Measurements from ENCODE around the gene ZMYM4.

The ZMYM4 gene

DNA sequence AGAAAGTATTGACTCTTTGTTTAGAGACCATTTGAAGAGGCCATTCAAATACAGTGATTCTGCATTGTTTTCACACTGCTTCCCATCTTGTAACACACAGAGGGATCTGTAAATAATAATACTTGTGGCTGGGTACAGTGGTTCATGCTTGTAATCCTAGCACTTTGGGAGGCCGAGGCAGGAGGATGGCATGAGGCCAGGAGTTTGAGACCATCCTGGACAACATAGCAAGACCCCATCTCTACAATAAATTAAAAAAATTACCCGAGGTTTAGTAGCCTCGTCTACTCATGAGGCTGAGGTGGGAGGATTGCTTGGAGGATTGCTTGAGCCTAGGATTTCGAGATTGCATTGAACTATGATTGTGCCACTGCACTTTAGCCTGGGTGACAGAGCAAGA, 5.7 kb downstream of the ZMYM4 start:
- DNase-seq (ENCODE audit: low read depth, low spot score): no peak

DNA sequence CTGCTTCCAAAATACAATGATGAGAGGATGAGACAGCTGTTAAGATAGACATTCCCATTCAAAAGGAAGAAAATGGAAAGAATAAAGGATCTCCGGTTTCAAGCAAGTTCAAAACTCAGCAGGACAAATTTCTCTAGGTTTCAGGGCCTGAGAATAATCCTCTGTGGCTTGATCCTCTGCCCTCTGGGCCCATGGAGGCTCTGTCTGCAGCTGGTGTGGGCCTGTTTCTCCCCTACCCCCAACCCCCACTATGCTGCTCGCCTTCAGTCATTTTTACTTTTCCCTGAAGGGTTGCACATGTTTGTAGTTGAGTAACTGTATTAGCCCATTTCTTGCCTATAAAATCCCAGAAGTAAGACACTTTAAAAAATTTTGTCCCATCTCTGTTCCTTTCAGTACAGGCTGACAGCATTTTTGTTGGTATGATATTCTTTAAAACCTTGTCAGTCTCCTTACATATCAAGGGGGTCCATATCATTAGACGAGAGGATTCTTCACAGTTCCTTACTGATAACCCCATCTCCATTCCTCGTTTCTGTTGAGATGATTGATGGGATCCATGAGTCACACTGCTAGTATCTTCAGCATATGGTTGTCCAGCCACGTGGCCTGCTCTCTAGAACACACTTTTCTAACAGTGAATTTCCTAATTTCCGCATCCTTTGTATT, 10.5 kb downstream of the ZMYM4 start:
- DNase-seq (ENCODE audit: low read depth, low spot score): no peak

DNA sequence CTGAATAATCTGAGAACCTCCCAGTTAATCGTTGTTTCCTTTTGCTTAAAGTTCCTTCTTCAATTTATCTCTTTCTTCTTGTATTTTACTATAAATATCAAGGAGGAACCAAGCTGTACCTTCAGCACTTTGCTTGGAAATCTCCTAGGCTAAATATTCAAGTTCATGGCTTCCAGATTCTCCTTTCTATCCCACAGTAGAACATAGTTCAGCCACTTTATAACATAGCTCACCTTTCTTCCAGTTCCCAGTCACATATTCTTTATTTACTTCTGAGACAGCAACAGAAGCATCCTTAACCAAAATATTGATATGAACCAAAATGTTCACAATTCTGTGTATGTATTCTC, 11.0 kb downstream of the ZMYM4 start:
- DNase-seq (ENCODE audit: low read depth, low spot score): no peak

DNA sequence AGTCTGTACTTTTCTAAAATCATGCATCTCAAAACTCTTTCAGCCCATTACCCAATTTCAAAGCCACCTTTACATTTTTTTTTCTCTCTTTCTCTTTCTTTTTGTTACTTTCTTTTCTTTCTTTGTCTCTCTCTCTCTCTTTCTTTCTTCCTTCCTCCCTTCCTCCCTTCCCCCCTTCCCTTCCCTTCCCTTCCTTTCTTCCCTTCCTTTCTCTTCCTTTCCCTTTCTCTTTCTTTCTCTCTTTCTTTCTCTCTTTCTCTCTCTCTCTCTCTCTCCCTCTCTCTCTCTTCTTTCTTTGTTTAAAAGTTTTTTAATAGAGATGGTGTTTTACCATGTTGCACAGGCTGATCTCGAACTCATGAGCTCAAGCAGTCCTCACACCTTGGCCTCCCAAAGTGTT, 11.5 kb downstream of the ZMYM4 start:
- no peak for DNase-seq (ENCODE audit: low read depth, low spot score)

GRCh38 chr1:35281565-35281964, 13.1 kb downstream of the ZMYM4 start:
- DNase-seq (ENCODE audit: low read depth, low spot score): no peak

GRCh38 chr1:35282172-35282571, 13.7 kb downstream of the ZMYM4 start:
- DNase-seq (ENCODE audit: low read depth, low spot score): no peak

DNA sequence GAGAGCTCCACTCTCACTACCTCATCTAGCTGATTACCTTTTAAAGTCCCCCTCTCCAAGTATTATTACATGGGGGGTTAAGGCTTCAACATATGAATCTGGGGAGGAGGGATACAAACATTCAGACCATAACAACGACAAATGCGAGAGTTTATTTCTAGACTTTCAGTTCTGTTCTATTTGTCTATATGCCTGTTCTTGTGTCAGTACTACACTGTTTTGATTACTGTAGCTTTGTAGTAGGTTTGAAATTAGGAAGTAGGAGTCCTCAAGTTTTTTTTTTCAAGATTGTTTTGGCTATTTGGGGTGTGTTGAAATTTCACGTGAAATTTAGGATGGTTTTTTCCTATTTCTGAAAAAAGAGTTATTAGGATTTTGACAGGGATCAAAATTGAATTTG, 16.3 kb downstream of the ZMYM4 start:
- no peak for DNase-seq (ENCODE audit: low read depth, low spot score)

- DNase-seq (ENCODE audit: low read depth, low spot score): no peak
Measured at GRCh38 chr1:35285771-35286606, 17.5 kb downstream of the ZMYM4 start.

- no peak for DNase-seq (ENCODE audit: low read depth, low spot score)
Measured at GRCh38 chr1:35287807-35288640, 19.5 kb downstream of the ZMYM4 start.

DNA sequence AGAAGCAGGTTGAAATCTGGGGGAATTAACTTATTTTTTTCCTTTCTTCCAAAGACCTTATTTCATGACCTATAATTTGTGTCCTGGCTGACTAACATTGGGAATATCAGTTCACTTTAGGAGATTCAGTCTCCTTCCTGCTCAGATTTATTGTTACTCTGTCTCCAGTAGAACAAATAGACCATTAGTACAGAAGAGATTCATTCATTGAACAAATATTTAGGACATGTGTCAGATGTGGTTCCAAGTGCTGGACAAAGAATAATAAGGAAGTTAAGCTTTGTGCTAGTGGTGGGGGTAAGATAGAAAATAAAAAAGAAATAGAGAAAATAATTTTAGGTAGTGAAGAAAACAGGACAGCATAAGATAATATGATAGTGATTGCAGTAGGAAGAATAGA, 20.3 kb downstream of the ZMYM4 start:
- no peak for DNase-seq (ENCODE audit: low read depth, low spot score)

GRCh38 chr1:35290452-35290851, 21.9 kb downstream of the ZMYM4 start:
- DNase-seq (ENCODE audit: low read depth, low spot score): no peak

- no peak for DNase-seq (ENCODE audit: low read depth, low spot score)
Measured at GRCh38 chr1:35294809-35295208, 26.3 kb downstream of the ZMYM4 start.

- DNase-seq (ENCODE audit: low read depth, low spot score): no peak
Measured at GRCh38 chr1:35297886-35298285, 29.4 kb downstream of the ZMYM4 start.

- peak; percentile 30 for DNase-seq (ENCODE audit: low read depth, low spot score)
Measured at GRCh38 chr1:35298464-35298863, 30.0 kb downstream of the ZMYM4 start.

DNA sequence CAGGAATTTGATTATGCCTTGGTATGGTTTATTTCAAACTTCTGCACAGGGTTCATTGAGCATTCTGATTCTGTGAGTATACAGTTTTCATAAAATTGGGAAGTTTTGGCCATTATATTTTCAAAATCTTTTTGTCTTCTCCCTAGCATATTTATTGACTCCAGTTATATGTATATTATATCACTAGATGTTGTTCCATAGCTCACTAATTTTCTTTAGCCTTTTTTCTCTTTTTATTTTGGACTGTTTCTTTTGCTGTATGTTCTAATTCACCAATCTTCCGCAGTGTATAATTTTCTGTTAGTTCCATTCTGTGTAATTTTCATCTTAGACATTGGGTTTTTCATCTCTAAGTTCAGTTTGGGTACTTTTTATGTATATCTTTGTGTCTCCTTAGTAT, 31.9 kb downstream of the ZMYM4 start:
- DNase-seq (ENCODE audit: low read depth, low spot score): no peak

- no peak for DNase-seq (ENCODE audit: low read depth, low spot score)
Measured at GRCh38 chr1:35301674-35302392, 33.3 kb downstream of the ZMYM4 start.

GRCh38 chr1:35305383-35305782, 36.9 kb downstream of the ZMYM4 start:
- no peak for DNase-seq (ENCODE audit: low read depth, low spot score)

GRCh38 chr1:35315649-35316048, 47.1 kb downstream of the ZMYM4 start:
- DNase-seq (ENCODE audit: low read depth, low spot score): no peak

GRCh38 chr1:35316264-35316663, 47.8 kb downstream of the ZMYM4 start:
- DNase-seq (ENCODE audit: low read depth, low spot score): no peak

- DNase-seq (ENCODE audit: low read depth, low spot score): no peak
Measured at GRCh38 chr1:35319988-35320713, 51.6 kb downstream of the ZMYM4 start.

DNA sequence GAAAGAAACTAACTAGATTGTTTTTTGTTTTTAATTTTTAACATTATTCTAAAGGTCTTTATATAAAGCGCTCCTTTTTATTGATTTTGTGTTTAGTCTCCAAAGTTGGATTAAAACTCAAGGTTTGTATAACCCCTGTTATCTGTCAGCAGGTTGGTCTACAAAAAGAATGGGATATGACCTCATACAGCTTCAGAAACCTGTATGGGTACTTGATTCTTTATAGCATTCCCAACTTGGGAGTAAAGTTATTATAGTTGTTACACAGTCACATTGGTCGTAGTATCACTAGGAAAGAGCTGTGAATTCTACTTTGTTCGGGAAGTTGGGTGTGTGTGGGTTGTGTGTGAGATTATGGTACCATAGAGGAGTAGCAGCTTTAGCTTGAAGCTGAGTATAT, 52.4 kb downstream of the ZMYM4 start:
- DNase-seq (ENCODE audit: low read depth, low spot score): no peak

Measured in iPS DF 19.7 (cell line).